CD14-positive monocyte (primary cell): ENCODE results near the gene FGGY. TPM values are rescaled to one million over a fixed set of nuclear protein-coding genes. Genes with fewer than 3 reads are reported as not detected.

Source experiments
- DNase-seq, 3 donors: peaks; one replicate each; pipeline ENCODE4 v3.0.0-alpha.2; 2011 to 2022
- H2AFZ ChIP-seq: 2 replicates; pipeline ENCODE4 v1.6.0; 2012; ENCODE audit warnings: mild to moderate bottlenecking, low read depth, low read length, inconsistent platforms; ENCODE audit not compliant: insufficient read depth, poor library complexity, severe bottlenecking
- H3K27ac ChIP-seq, 2 donors: 1 replicate in 1 of 2; 2 replicates in 1 of 2; pipeline ENCODE4 v1.5.1; 2012 to 2013; ENCODE audit warnings: low read length in 2 of 2, control low read depth in 1 of 2, inconsistent platforms in 1 of 2, low read depth in 1 of 2, mild to moderate bottlenecking in 1 of 2
- H3K27me3 ChIP-seq, 2 donors: one replicate each; pipeline versions ENCODE4 v1.6.0 to v1.6.1; 2011 to 2013; ENCODE audit warnings: low read length in 2 of 2; ENCODE audit not compliant: control insufficient read depth in 2 of 2, insufficient read depth in 2 of 2
- H3K36me3 ChIP-seq, 2 donors: replicated peaks in 1 of 2; 1 replicate in 1 of 2; 2 replicates in 1 of 2; pipeline versions ENCODE4 v1.5.1 to v1.6.1; 2012 to 2013; ENCODE audit warnings: low read length in 2 of 2, control low read depth in 1 of 2, inconsistent platforms in 1 of 2, mild to moderate bottlenecking in 1 of 2; ENCODE audit not compliant: insufficient read depth in 2 of 2, control insufficient read depth in 1 of 2
- H3K4me1 ChIP-seq, 2 donors: 1 replicate in 1 of 2; 2 replicates in 1 of 2; pipeline versions ENCODE4 v1.5.1 to v1.6.1; 2012 to 2013; ENCODE audit warnings: low read length in 2 of 2, control low read depth in 1 of 2, inconsistent platforms in 1 of 2, mild to moderate bottlenecking in 1 of 2, moderate library complexity in 1 of 2; ENCODE audit not compliant: insufficient read depth in 2 of 2, control insufficient read depth in 1 of 2
- H3K4me2 ChIP-seq: replicated peaks from 2 replicates; pipeline ENCODE3; 2012; ENCODE audit warnings: low read length, moderate library complexity, mild to moderate bottlenecking; ENCODE audit not compliant: poor library complexity, severe bottlenecking; ENCODE audit errors: extremely low read depth
- H3K4me3 ChIP-seq, 3 experiments: fragments of 200-600 bp in 1 of 3; sonication (generic) in 1 of 3; replicated peaks in 1 of 3; 1 replicate in 2 of 3; 2 replicates in 1 of 3; pipeline ENCODE4 v1.5.1; 2011 to 2013; ENCODE audit warnings: low read length in 3 of 3, mild to moderate bottlenecking in 3 of 3, control low read depth in 2 of 3, low read depth in 2 of 3, inconsistent platforms in 1 of 3, moderate library complexity in 1 of 3
- H3K79me2 ChIP-seq: 2 replicates; pipeline ENCODE4 v1.6.0; 2012; ENCODE audit warnings: mild to moderate bottlenecking, control low read depth, inconsistent platforms, low read length, moderate library complexity; ENCODE audit not compliant: insufficient read depth
- H3K9ac ChIP-seq: 2 replicates; pipeline ENCODE4 v1.6.0; 2017; ENCODE audit warnings: low read length, mild to moderate bottlenecking; ENCODE audit not compliant: insufficient read depth, poor library complexity, severe bottlenecking
- H3K9me3 ChIP-seq, 2 donors: replicated peaks in 1 of 2; 1 replicate in 1 of 2; 2 replicates in 1 of 2; pipeline versions ENCODE4 v1.5.1 to v1.6.1; 2012 to 2013; ENCODE audit warnings: low read length in 2 of 2, control low read depth in 1 of 2; ENCODE audit not compliant: control insufficient read depth in 1 of 2, insufficient read depth in 1 of 2
- H4K20me1 ChIP-seq: 2 replicates; pipeline ENCODE4 v1.6.0; 2012; ENCODE audit warnings: mild to moderate bottlenecking, low read length, control low read depth, moderate library complexity; ENCODE audit not compliant: insufficient read depth
- H3K27ac Mint-ChIP-seq, 7 donors: one replicate each; pipeline ENCODE4 v1.8.0; 2020; ENCODE audit warnings: mild to moderate bottlenecking in 7 of 7, mixed read lengths in 7 of 7, moderate library complexity in 6 of 7, inconsistent platforms in 2 of 7
- H3K27me3 Mint-ChIP-seq, 3 donors: one replicate each; pipeline ENCODE4 v1.8.0; 2021 to 2022; ENCODE audit warnings: low read depth in 3 of 3, mild to moderate bottlenecking in 3 of 3, mixed read lengths in 3 of 3, moderate library complexity in 3 of 3, inconsistent platforms in 1 of 3
- H3K36me3 Mint-ChIP-seq, 2 donors: one replicate each; pipeline ENCODE4 v1.8.0; 2020; ENCODE audit warnings: mixed read lengths in 2 of 2, inconsistent platforms in 1 of 2, mild to moderate bottlenecking in 1 of 2
- H3K4me1 Mint-ChIP-seq: one replicate; pipeline ENCODE4 v1.8.0; 2020; ENCODE audit warnings: mild to moderate bottlenecking, mixed read lengths
- H3K4me3 Mint-ChIP-seq, 2 donors: one replicate each; pipeline ENCODE4 v1.8.0; 2020; ENCODE audit warnings: mild to moderate bottlenecking in 2 of 2, mixed read lengths in 2 of 2, moderate library complexity in 1 of 2
- H3K9me3 Mint-ChIP-seq, 7 donors: one replicate each; pipeline ENCODE4 v1.8.0; 2020 to 2022; ENCODE audit warnings: mixed read lengths in 7 of 7, mild to moderate bottlenecking in 6 of 7, moderate library complexity in 6 of 7, inconsistent platforms in 2 of 7
- CTCF ChIP-seq: fragments of 200-600 bp; IDR thresholded peaks from one replicate; pipeline ENCODE4 v1.8.0; 2022; ENCODE audit warnings: antibody characterized with exemption, mild to moderate bottlenecking
- WGBS: methylation state at CpG from one replicate; pipeline ENCODE4 v1.1.5; 2013; ENCODE audit warnings: missing lambda C conversion rate; ENCODE audit not compliant: insufficient coverage; 5-methylcytosine and 5-hydroxymethylcytosine counted together
- intact Hi-C, 2 donors: fragments of 100-400 bp; cut with micrococcal nuclease; formaldehyde crosslinking; loops; one replicate each; pipeline versions ENCODE4 v1.15.0 to v1.15.1; 2023
- polyA plus RNA-seq, 3 donors: library from polyadenylated mRNA; depleted of rRNA in 1 of 3; unstranded in 2 of 3; stranded (reverse) in 1 of 3; fragments of 300-500 nt in 2 of 3; fragments of >200 nt in 1 of 3; fragmentation: Illumina TruSeq in 2 of 3; gene quantifications; 1 replicate in 2 of 3; 2 replicates in 1 of 3; pipeline ENCODE4 v1.2.3, GENCODE V29; 2012 to 2021

The FGGY gene
- polyA plus RNA-seq, 3 donors: 2.3 to 4.3 (median 2.9) TPM

GRCh38 chr1:59716832-59717231 lies 419.9 kb downstream of the FGGY start:
- no peak for DNase-seq
- intact Hi-C loops: no loop called here
- Histone ChIP-seq H3K4me3 (no peak overlapping the region), H3K4me1 (no peaks in the 10 kb centered on the region), H4K20me1 (no peaks in the 10 kb centered on the region), H3K27me3 (no peaks in the 10 kb centered on the region), H3K79me2 (no peaks in the 10 kb centered on the region), H2AFZ (no peak overlapping the region), H3K9me3 (no peaks in the 10 kb centered on the region), H3K36me3 (no peaks in the 10 kb centered on the region), H3K4me2 (no peak overlapping the region), H3K27ac (no peak overlapping the region), H3K9ac (no peak overlapping the region)
- no peak for TF ChIP-seq CTCF
- H3K27ac Mint-ChIP-seq: no peak overlapping the region
- H3K4me1 Mint-ChIP-seq: no peaks in the 10 kb centered on the region
- no peaks in the 10 kb centered on the region for H3K36me3 Mint-ChIP-seq
- H3K27me3 Mint-ChIP-seq: no peaks in the 10 kb centered on the region
- H3K9me3 Mint-ChIP-seq: peaks cover 0 to 2% (median 0%) of the 10 kb centered on the region in 7 donors
- no CpG with 5 or more reads among the region's 3 CpGs for WGBS
- no peak overlapping the region for H3K4me3 Mint-ChIP-seq

DNA sequence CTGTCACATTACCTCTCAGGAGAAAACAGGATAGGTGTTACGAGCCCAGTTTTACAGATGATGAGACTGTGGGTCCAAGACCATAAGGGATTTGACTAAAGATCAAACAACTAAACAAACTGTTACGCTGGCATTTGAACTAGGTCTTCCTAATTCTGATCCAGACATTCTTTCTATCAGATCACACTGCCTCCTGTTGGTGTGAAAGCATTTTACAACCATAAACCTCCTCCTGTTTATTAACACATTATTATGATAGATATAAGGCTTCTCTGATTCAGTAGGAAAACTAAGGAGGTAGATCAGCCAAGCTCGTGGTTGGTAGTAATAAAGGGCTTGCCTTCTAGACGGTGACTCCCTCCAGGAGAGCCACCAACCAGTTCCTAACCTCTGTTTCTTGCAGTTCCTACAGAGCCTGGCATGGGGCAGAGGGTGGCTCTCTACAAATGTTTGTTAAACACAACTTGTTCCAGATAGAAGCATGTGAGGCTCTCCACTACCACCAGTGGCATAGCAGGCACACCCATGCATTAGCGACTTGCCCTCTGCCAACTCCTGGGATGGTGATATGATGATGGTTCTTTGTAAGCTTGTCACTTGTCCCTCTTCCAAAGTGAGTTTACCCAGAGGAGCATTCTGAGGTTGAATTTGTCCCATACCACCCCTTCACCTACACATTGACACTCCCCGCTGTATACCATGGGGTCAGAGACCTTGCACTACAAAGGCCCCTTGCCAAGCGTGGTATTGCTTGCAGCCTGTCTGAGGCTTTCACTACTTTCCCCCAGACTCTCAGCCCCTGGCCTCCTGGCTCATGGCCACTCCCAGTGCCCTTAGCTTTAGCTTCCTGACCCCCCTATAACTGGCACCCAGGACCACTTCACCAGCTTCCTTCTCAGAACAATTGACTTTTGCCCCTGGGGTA lies 421.4 kb downstream of the FGGY start:
- Mint-ChIP-seq H3K9me3 (peaks cover 0 to 8% (median 3%) of the 10 kb centered on the region in 7 donors), H3K4me3 (no peak overlapping the region), H3K27me3 (no peaks in the 10 kb centered on the region), H3K36me3 (no peaks in the 10 kb centered on the region), H3K4me1 (no peaks in the 10 kb centered on the region), H3K27ac (peak overlapping the region in 1 of 7 donors; percentile 59)
- Histone ChIP-seq H3K9ac (no peak overlapping the region), H2AFZ (no peak overlapping the region), H3K36me3 (no peaks in the 10 kb centered on the region), H4K20me1 (no peaks in the 10 kb centered on the region), H3K27me3 (no peaks in the 10 kb centered on the region), H3K9me3 (no peaks in the 10 kb centered on the region), H3K79me2 (no peaks in the 10 kb centered on the region), H3K27ac (no peak overlapping the region), H3K4me2 (no peak overlapping the region), H3K4me3 (no peak overlapping the region), H3K4me1 (no peaks in the 10 kb centered on the region)
- intact Hi-C loops: no loop called here
- peak in 1 of 3 donors; percentile 15 for DNase-seq
- peak; percentile 66 for TF ChIP-seq CTCF
- 85% methylated on average over 5 of the region's 7 CpGs for WGBS
